Memory B cell (primary cell): ENCODE measurements around the gene DHRS9.

Source experiments
- ATAC-seq: fragments of 150-1000 bp; cut with Tn5 transposase; 2 replicates; pipeline ENCODE4 v1.10.0; 2021; ENCODE audit warnings: low read depth, mild to moderate bottlenecking, moderate library complexity
- DNase-seq, 2 donors: peaks; one replicate each; pipeline ENCODE4 v3.0.0; 2022; ENCODE audit warnings: low spot score in 2 of 2
- H3K27ac Mint-ChIP-seq: one replicate; pipeline ENCODE4 v1.8.0; 2022; ENCODE audit warnings: mild to moderate bottlenecking, moderate library complexity, mixed read lengths
- H3K27me3 Mint-ChIP-seq: one replicate; pipeline ENCODE4 v1.8.0; 2022; ENCODE audit warnings: mixed read lengths
- H3K36me3 Mint-ChIP-seq: one replicate; pipeline ENCODE4 v1.8.0; 2022; ENCODE audit warnings: mild to moderate bottlenecking, mixed read lengths
- H3K4me1 Mint-ChIP-seq: one replicate; pipeline ENCODE4 v1.8.0; 2022; ENCODE audit warnings: mixed read lengths
- H3K4me3 Mint-ChIP-seq: one replicate; pipeline ENCODE4 v1.8.0; 2022; ENCODE audit warnings: mild to moderate bottlenecking, moderate library complexity, mixed read lengths
- H3K9me3 Mint-ChIP-seq: one replicate; pipeline ENCODE4 v1.8.0; 2022; ENCODE audit warnings: mixed read lengths

The DHRS9 gene

GRCh38 chr2:169069341-169069740 is at the start of gene DHRS9:
TSS of gene DHRS9 (plus strand) at chr2:169069563. CDS start at chr2:169081582, 12,019 bp downstream.
- H3K9me3 Mint-ChIP-seq, result no peaks in the 10 kb centered on the region
- H3K36me3 Mint-ChIP-seq, result no peaks in the 10 kb centered on the region
- H3K4me3 Mint-ChIP-seq, result no peak within 1 kb of the TSS
- no peaks in the 10 kb centered on the region for H3K27me3 Mint-ChIP-seq
- DNase-seq (no peak), ATAC-seq (no peak)
- H3K4me1 Mint-ChIP-seq, result peaks cover 11% of the 10 kb centered on the region
- no peak within 1 kb of the TSS for H3K27ac Mint-ChIP-seq

DNA sequence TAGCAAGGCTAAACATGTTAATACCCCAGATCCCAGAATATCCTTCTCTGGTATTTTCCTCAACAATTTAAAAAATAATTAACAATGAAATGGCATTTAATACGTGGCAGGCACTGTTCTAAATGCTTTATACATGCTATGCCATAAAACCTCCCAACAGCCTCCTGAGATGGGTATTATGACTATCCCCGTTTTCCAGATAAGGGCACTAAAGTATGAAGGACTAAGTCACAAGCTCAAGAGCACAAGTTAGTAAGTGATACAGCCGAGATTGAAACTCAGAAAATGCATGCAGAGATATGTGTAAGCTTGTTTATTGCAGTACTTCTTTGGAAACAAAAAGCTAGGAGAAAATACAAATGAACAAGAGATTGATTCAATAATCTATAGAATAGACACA is 46.2 kb upstream of the DHRS9 start:
- Mint-ChIP-seq H3K27me3 (no peaks in the 10 kb centered on the region), H3K9me3 (no peaks in the 10 kb centered on the region), H3K27ac (no peak overlapping the region), H3K36me3 (no peaks in the 10 kb centered on the region), H3K4me3 (no peak overlapping the region), H3K4me1 (peaks cover 4% of the 10 kb centered on the region)
- ATAC-seq (no peak), DNase-seq (no peak)

DNA sequence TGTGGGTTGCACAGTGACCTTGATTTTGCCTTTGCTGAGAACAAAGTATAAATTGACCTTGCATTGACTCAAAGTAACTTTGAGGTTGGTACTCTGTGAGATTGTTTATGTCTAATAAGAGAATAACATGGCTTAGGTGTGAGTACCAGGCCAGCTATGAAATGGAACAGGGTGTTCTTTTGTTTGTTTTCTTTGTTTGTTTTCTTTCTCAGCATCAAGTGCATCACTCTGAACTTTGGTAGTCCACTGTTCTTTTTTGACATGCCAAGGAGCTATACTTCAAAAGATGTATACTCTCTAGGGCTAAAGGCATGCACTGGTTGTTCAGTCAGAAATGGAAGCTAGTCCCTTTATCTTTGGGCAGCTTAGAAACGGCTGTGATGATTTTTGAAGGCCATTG is 43.3 kb upstream of the DHRS9 start:
- Mint-ChIP-seq H3K36me3 (no peaks in the 10 kb centered on the region), H3K9me3 (no peaks in the 10 kb centered on the region), H3K27me3 (no peaks in the 10 kb centered on the region), H3K27ac (no peak overlapping the region), H3K4me3 (no peak overlapping the region), H3K4me1 (peaks cover 4% of the 10 kb centered on the region)
- ATAC-seq (no peak), DNase-seq (no peak)

DNA sequence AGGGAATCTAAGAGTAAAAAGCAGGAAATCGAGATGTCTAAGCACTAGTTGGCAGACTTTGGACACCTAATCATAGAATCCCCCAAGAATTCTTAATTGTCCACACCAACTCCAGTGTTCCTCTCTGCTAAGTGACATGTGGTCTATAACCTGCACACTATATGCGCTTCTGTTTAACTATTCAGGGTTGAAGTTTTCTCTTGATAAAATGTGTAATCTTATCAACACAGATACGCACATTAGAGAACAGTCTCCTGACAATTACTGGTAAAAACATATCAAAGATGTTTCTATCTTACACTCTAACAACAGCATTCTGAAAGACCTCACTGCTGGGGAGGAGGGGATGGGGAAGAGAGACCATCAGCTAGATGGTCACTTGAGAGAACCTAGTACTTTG is 42.1 kb upstream of the DHRS9 start:
- no peaks in the 10 kb centered on the region for H3K9me3 Mint-ChIP-seq
- H3K4me1 Mint-ChIP-seq, result peaks cover 4% of the 10 kb centered on the region
- DNase-seq (no peak), ATAC-seq (no peak)
- no peak overlapping the region for H3K4me3 Mint-ChIP-seq
- no peaks in the 10 kb centered on the region for H3K36me3 Mint-ChIP-seq
- H3K27me3 Mint-ChIP-seq, result no peaks in the 10 kb centered on the region
- H3K27ac Mint-ChIP-seq, result no peak overlapping the region

DNA sequence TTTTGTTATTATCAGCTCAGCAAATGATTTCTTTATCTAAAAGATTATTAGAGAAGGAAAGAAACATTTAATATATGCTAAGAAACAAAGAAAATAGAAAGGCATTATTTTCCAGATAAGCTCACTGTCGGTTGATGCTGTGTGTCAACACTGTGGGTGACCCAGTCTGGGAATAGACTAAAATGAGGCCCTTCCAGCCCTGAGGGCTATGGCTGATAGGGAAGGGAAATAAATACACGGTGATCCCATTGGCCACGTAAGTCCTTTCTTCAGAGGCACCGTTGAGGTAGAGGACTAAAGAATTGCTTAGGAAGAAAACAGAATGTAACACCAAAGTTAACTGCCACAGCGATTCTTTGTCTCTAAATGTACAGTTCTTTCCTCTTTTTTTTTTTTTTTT is 40.0 kb upstream of the DHRS9 start:
- peaks cover 1% of the 10 kb centered on the region for H3K27me3 Mint-ChIP-seq
- DNase-seq, result no peak
- no peak overlapping the region for H3K4me3 Mint-ChIP-seq
- peaks cover 5% of the 10 kb centered on the region for H3K9me3 Mint-ChIP-seq
- H3K4me1 Mint-ChIP-seq, result peaks cover 4% of the 10 kb centered on the region
- no peak for ATAC-seq
- H3K36me3 Mint-ChIP-seq, result no peaks in the 10 kb centered on the region
- H3K27ac Mint-ChIP-seq, result no peak overlapping the region

- H3K27me3 Mint-ChIP-seq, result peaks cover 1% of the 10 kb centered on the region
- ATAC-seq (no peak), DNase-seq (no peak)
- H3K9me3 Mint-ChIP-seq, result peaks cover 5% of the 10 kb centered on the region
- H3K27ac Mint-ChIP-seq, result no peak within 1 kb of the TSS
- H3K4me1 Mint-ChIP-seq, result no peaks in the 10 kb centered on the region
- no peaks in the 10 kb centered on the region for H3K36me3 Mint-ChIP-seq
- H3K4me3 Mint-ChIP-seq, result no peak within 1 kb of the TSS
These were observed 38.2 kb upstream of the DHRS9 start, which contains the start of gene ABCB11 for GRCh38 chr2:169031202-169031601. TSS of gene ABCB11 (minus strand) at chr2:169031324. CDS start at chr2:169018125, 13,199 bp downstream.

DNA sequence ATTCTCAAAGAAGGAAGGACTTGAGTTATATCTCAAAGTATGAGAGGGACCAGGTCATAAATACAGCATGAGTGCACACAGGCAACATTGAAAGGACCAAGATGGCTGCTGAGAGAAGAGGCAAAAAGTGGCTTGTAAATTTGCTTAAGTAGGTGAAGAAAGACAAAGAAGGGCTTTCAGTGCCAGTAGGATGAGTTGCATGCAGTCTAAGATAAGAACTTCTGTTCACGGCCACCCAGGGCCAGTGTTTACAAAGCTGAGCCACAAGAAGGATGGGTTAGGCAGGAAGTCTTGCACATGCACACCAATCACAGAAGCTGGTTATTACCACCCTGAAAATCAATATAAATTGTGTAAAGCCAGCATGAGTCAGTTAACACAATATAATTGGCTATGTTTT is 35.1 kb upstream of the DHRS9 start:
- H3K4me1 Mint-ChIP-seq, result peaks cover 3% of the 10 kb centered on the region
- peaks cover 5% of the 10 kb centered on the region for H3K9me3 Mint-ChIP-seq
- peaks cover 1% of the 10 kb centered on the region for H3K27me3 Mint-ChIP-seq
- ATAC-seq (no peak), DNase-seq (no peak)
- H3K36me3 Mint-ChIP-seq, result no peaks in the 10 kb centered on the region
- no peak overlapping the region for H3K4me3 Mint-ChIP-seq
- H3K27ac Mint-ChIP-seq, result no peak overlapping the region

DNA sequence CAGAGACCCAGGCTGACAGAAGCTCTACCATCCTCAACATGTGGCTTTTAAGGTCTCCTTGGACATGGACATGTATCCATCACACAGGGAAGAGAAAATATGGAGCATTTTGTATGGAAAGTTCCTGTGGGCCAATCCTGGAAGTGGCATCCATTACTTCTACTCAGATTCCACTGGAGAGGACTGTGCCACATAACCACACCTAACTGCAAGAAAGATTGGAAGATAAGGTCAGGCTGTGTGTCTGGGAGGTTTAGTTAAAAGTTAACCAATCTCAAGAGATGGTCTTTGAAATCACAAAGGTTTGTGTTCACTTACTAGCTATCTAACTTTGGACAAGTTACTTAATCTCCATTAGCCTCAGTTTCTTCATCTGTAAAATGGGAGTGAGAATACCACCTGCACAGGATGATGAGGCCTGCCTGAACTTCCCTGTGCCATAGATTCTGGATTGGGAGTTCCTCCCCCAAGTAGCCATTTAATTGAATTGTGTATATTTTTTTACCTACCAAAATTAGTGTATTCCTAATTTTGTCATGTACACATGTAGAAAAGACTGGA is 34.3 kb upstream of the DHRS9 start:
- Mint-ChIP-seq H3K4me1 (peaks cover 3% of the 10 kb centered on the region), H3K27ac (no peak overlapping the region), H3K27me3 (peaks cover 1% of the 10 kb centered on the region), H3K36me3 (no peaks in the 10 kb centered on the region), H3K9me3 (peaks cover 5% of the 10 kb centered on the region), H3K4me3 (no peak overlapping the region)
- DNase-seq (no peak), ATAC-seq (no peak)

DNA sequence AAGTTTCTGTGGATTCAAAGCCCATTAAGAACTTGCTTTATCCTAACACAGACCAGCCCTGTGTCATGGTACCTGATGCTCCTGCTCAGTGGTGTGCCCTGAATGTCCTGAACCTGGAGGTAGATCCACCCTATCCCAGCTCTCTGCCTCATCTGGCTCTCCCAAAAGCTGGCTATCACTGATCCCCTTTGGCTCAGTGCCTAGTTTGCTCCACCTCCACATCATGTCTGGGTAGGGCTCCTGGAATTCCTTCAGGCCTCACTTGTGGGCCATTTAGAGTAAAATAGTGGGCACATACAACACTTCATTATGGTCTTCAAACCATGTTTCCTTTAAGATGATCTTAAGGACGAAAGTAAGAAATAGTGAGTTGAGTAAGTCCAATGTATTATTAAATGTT is 33.5 kb upstream of the DHRS9 start:
- Mint-ChIP-seq H3K4me3 (no peak overlapping the region), H3K27ac (no peak overlapping the region), H3K27me3 (peaks cover 1% of the 10 kb centered on the region), H3K36me3 (no peaks in the 10 kb centered on the region), H3K4me1 (peaks cover 3% of the 10 kb centered on the region), H3K9me3 (peaks cover 5% of the 10 kb centered on the region)
- no peak for ATAC-seq
- DNase-seq, result no peak

- Mint-ChIP-seq H3K4me3 (no peak overlapping the region), H3K27ac (no peak overlapping the region), H3K9me3 (peaks cover 7% of the 10 kb centered on the region), H3K27me3 (peaks cover 1% of the 10 kb centered on the region), H3K36me3 (peaks cover 1% of the 10 kb centered on the region), H3K4me1 (peaks cover 3% of the 10 kb centered on the region)
- DNase-seq, result no peak
- ATAC-seq, result no peak
These were observed 32.5 kb upstream of the DHRS9 start for GRCh38 chr2:169036736-169037440.

DNA sequence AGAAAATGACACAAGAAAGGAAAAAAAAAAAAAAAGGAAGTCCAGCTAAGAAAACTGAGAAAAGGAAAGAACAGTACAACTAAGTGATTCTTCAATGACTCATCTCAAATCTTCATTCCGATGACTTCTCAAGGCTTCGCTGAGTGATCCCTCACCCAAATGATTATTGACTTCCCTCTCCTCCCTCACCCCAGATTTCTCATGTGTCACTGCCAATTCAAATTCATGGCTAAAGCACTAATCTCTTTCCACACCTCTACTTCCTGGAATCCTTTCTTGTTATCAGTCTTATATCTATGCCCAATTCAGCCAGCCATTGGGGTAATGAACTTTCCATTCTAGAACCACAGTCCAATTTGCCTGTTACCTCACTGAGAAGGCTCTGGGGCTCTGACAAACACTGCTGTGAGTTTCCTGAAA is 31.0 kb upstream of the DHRS9 start:
- Mint-ChIP-seq H3K4me1 (peaks cover 3% of the 10 kb centered on the region), H3K36me3 (peaks cover 1% of the 10 kb centered on the region), H3K27ac (no peak overlapping the region), H3K9me3 (peaks cover 11% of the 10 kb centered on the region), H3K4me3 (no peak overlapping the region), H3K27me3 (no peaks in the 10 kb centered on the region)
- ATAC-seq (no peak), DNase-seq (no peak)

- H3K27me3 Mint-ChIP-seq, result no peaks in the 10 kb centered on the region
- no peak overlapping the region for H3K4me3 Mint-ChIP-seq
- peaks cover 12% of the 10 kb centered on the region for H3K9me3 Mint-ChIP-seq
- H3K36me3 Mint-ChIP-seq, result peaks cover 1% of the 10 kb centered on the region
- peak; percentile 32 for ATAC-seq
- no peak for DNase-seq
- H3K4me1 Mint-ChIP-seq, result peaks cover 3% of the 10 kb centered on the region
- H3K27ac Mint-ChIP-seq, result no peak overlapping the region
These were observed 29.7 kb upstream of the DHRS9 start for GRCh38 chr2:169039702-169040101.

GRCh38 chr2:169041594-169041993 is 27.8 kb upstream of the DHRS9 start:
- no peak overlapping the region for H3K4me3 Mint-ChIP-seq
- H3K36me3 Mint-ChIP-seq, result peaks cover 1% of the 10 kb centered on the region
- H3K9me3 Mint-ChIP-seq, result peaks cover 12% of the 10 kb centered on the region
- ATAC-seq, result no peak
- no peak overlapping the region for H3K27ac Mint-ChIP-seq
- no peaks in the 10 kb centered on the region for H3K27me3 Mint-ChIP-seq
- DNase-seq, result no peak
- peaks cover 3% of the 10 kb centered on the region for H3K4me1 Mint-ChIP-seq

GRCh38 chr2:169042856-169043255 is 26.5 kb upstream of the DHRS9 start:
- no peak for DNase-seq
- H3K27ac Mint-ChIP-seq, result no peak overlapping the region
- peaks cover 1% of the 10 kb centered on the region for H3K36me3 Mint-ChIP-seq
- no peaks in the 10 kb centered on the region for H3K27me3 Mint-ChIP-seq
- peaks cover 12% of the 10 kb centered on the region for H3K9me3 Mint-ChIP-seq
- no peak overlapping the region for H3K4me3 Mint-ChIP-seq
- H3K4me1 Mint-ChIP-seq, result peaks cover 3% of the 10 kb centered on the region
- no peak for ATAC-seq
